Colonic mucosa (tissue), 4 donors: ENCODE results near the gene CACNA1S. TPM values are rescaled to one million over a fixed set of nuclear protein-coding genes. Genes with fewer than 3 reads are reported as not detected.

Experiments used
- DNase-seq: peaks from one replicate; pipeline ENCODE4 v3.0.0-alpha.2; 2020
- H3K27ac ChIP-seq: fragments of 200-600 bp; one replicate; pipeline ENCODE4 v1.8.0; 2021
- H3K27me3 ChIP-seq: fragments of 200-600 bp; one replicate; pipeline ENCODE4 v1.8.0; 2021
- H3K36me3 ChIP-seq: fragments of 200-600 bp; one replicate; pipeline ENCODE4 v1.8.0; 2021
- H3K4me1 ChIP-seq: fragments of 200-600 bp; one replicate; pipeline ENCODE4 v1.8.0; 2021; ENCODE audit warnings: mild to moderate bottlenecking
- H3K4me3 ChIP-seq: fragments of 200-600 bp; one replicate; pipeline ENCODE4 v1.8.0; 2021
- H3K9ac ChIP-seq, 2 donors: one replicate each; pipeline ENCODE4 v1.7.0; 2013; ENCODE audit warnings: control low read depth in 2 of 2, low read depth in 2 of 2, low read length in 2 of 2
- H3K9me3 ChIP-seq: fragments of 200-600 bp; one replicate; pipeline ENCODE4 v1.8.0; 2021
- intact Hi-C: fragments of 100-400 bp; cut with DNase I; formaldehyde crosslinking; loops from one replicate; pipeline ENCODE4 v1.14.1; 2022
- total RNA-seq, 2 donors: library from RNA; stranded (reverse); fragmentation: NEBNext Ultra II Directional in 1 of 2; extraction: Animal tissue kit (Norgen Biotek cat#: 25700) in 1 of 2; gene quantifications; one replicate each; pipeline ENCODE4 v1.2.1, GENCODE V29; 2021
- TF ChIP-seq, protein P1 (sequence below): fragments of 200-600 bp; IDR thresholded peaks from one replicate; pipeline ENCODE4 v1.8.0; 2022; ENCODE audit warnings: antibody characterized with exemption, mild to moderate bottlenecking
- donor health status: healthy.
- donor health status: DM: no; HTN: no; CAD: no.
- donor health status: DM: no; HTN: no; CAD: no.

CACNA1S gene
- total RNA-seq, 2 donors from 2014 or later: not detected

DNA sequence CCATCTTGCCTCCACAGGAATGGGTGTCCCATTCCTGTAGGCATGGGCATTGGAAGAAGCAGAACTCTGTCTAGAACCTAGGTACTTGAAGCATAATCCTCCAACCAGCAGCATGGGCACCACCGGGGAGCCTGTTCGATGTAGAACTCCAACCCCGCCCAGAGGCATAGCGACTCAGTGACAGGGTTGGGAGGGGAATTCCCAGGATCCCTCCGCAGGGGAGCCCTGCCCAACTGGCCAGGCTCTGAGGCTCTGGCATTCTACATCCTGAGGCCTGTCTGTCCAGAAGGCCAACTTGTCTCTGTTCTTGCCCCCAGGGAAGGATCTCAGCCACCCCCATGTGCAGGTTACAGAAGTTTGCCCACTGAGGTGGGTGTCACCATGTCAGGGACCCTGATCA lies 38.2 kb downstream of the CACNA1S start:
- intact Hi-C loops: no loop called here

DNA sequence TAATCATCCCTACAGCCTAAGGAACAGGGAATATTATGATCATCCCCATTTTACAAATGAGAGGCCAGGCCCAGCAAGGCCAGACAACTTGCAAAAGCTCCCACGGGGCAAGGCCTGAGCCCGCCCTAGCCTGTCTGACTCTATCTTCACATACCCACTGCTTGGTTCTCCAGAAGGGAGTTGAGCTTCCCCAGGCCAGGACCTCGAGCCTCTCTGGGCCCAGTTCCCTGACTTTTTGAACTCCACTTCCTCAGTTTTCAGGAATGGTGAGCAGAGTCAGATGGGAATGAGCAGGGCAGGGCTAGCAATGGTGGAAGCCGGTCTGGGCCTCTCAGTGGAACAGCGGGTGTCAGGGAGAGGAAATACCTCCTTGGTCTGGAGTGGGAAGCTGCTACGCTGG lies 39.3 kb downstream of the CACNA1S start:
- TF ChIP-seq, protein P1, sequence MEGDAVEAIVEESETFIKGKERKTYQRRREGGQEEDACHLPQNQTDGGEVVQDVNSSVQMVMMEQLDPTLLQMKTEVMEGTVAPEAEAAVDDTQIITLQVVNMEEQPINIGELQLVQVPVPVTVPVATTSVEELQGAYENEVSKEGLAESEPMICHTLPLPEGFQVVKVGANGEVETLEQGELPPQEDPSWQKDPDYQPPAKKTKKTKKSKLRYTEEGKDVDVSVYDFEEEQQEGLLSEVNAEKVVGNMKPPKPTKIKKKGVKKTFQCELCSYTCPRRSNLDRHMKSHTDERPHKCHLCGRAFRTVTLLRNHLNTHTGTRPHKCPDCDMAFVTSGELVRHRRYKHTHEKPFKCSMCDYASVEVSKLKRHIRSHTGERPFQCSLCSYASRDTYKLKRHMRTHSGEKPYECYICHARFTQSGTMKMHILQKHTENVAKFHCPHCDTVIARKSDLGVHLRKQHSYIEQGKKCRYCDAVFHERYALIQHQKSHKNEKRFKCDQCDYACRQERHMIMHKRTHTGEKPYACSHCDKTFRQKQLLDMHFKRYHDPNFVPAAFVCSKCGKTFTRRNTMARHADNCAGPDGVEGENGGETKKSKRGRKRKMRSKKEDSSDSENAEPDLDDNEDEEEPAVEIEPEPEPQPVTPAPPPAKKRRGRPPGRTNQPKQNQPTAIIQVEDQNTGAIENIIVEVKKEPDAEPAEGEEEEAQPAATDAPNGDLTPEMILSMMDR: no peak
- Histone ChIP-seq H3K9ac (no peak overlapping the region), H3K9me3 (no peaks in the 10 kb centered on the region), H3K27me3 (no peaks in the 10 kb centered on the region), H3K4me1 (no peaks in the 10 kb centered on the region), H3K27ac (no peak overlapping the region), H3K4me3 (no peak overlapping the region), H3K36me3 (no peaks in the 10 kb centered on the region)
- intact Hi-C loops: no loop called here
- DNase-seq: no peak

More for the DNA sequence above, 38.2 kb downstream of the CACNA1S start:
- DNase-seq: no peak
- H3K4me3 ChIP-seq: no peak overlapping the region
- no peaks in the 10 kb centered on the region for H3K27me3 ChIP-seq
- no peaks in the 10 kb centered on the region for H3K4me1 ChIP-seq
- H3K9ac ChIP-seq: no peak overlapping the region
- TF ChIP-seq, protein P1: no peak
- no peaks in the 10 kb centered on the region for H3K36me3 ChIP-seq
- H3K27ac ChIP-seq: no peak overlapping the region
- no peaks in the 10 kb centered on the region for H3K9me3 ChIP-seq

- Histone ChIP-seq H3K4me1 (no peaks in the 10 kb centered on the region), H3K27me3 (no peaks in the 10 kb centered on the region), H3K36me3 (no peaks in the 10 kb centered on the region), H3K4me3 (no peak overlapping the region), H3K9ac (no peak overlapping the region), H3K27ac (no peak overlapping the region), H3K9me3 (no peaks in the 10 kb centered on the region)
- TF ChIP-seq, protein P1: no peak
- no peak for DNase-seq
- intact Hi-C loops: no loop called here
Measured at GRCh38 chr1:201072149-201072548, 40.1 kb downstream of the CACNA1S start.

DNA sequence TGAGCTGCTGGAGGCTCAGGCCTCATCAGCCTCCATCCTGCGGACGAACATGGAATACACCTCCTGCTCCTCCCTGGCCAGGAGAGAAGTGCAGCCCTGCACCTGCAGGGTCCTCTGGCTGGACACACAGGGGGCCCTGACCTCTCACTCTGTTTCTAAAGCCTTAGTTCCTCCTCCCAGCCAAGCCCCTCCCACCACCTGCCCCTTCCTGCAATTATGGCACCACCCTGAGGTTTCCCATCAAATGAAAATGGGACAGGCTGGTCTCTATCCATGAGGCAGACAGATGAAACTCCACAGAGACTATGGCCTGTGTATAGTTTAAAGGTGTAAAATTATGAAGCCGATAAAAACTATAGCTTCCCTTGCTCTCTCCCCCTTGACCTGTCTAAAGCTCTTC lies 42.6 kb downstream of the CACNA1S start:
- no peak for DNase-seq
- intact Hi-C loops: no loop called here
- TF ChIP-seq, protein P1: no peak

GRCh38 chr1:201068976-201069375 lies 43.2 kb downstream of the CACNA1S start:
- TF ChIP-seq, protein P1: no peak
- Histone ChIP-seq H3K9me3 (no peaks in the 10 kb centered on the region), H3K4me1 (no peaks in the 10 kb centered on the region), H3K4me3 (no peak overlapping the region), H3K27ac (no peak overlapping the region), H3K27me3 (no peaks in the 10 kb centered on the region), H3K36me3 (no peaks in the 10 kb centered on the region), H3K9ac (no peak overlapping the region)
- intact Hi-C loops: no loop called here
- no peak for DNase-seq

More for the DNA sequence above, 42.6 kb downstream of the CACNA1S start:
- Histone ChIP-seq H3K9me3 (no peaks in the 10 kb centered on the region), H3K9ac (no peak overlapping the region), H3K27ac (no peak overlapping the region), H3K4me3 (no peak overlapping the region), H3K36me3 (no peaks in the 10 kb centered on the region), H3K27me3 (no peaks in the 10 kb centered on the region), H3K4me1 (no peaks in the 10 kb centered on the region)

DNA sequence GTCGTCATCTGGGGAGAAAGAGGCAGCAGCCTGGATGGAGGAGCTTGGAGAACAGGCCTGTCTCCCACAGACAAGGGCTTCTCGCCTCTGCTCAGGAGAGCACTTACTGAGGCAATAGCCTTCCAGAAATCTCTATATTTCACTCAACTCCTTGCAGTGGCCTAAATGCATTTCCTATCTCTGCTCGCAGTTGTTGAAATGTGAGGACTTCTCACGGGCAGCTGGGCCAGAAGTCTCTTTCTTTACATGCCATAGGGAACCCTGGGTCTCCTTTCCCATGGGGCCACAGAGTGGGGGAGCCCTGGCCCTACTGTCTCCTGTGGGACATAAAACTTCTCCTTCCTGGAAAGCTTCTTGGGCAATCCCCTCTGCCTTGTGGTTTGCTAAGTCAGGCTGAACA lies 45.2 kb downstream of the CACNA1S start:
- no peak overlapping the region for H3K27ac ChIP-seq
- H3K4me3 ChIP-seq: no peak overlapping the region
- no peaks in the 10 kb centered on the region for H3K4me1 ChIP-seq
- no peak for DNase-seq
- no peaks in the 10 kb centered on the region for H3K9me3 ChIP-seq
- no peak overlapping the region for H3K9ac ChIP-seq
- intact Hi-C loops: no loop called here
- H3K36me3 ChIP-seq: no peaks in the 10 kb centered on the region
- TF ChIP-seq, protein P1: no peak
- no peaks in the 10 kb centered on the region for H3K27me3 ChIP-seq
